HG03103 (cell line): ENCODE measurements around the gene MYO19.

Experiments used
- ATAC-seq: cut with Tn5 transposase; IDR thresholded peaks from one replicate; pipeline ENCODE4 v1.9.1; 2021; ENCODE audit warnings: low read depth; ENCODE audit not compliant: unreplicated experiment

Gene MYO19, protein sequence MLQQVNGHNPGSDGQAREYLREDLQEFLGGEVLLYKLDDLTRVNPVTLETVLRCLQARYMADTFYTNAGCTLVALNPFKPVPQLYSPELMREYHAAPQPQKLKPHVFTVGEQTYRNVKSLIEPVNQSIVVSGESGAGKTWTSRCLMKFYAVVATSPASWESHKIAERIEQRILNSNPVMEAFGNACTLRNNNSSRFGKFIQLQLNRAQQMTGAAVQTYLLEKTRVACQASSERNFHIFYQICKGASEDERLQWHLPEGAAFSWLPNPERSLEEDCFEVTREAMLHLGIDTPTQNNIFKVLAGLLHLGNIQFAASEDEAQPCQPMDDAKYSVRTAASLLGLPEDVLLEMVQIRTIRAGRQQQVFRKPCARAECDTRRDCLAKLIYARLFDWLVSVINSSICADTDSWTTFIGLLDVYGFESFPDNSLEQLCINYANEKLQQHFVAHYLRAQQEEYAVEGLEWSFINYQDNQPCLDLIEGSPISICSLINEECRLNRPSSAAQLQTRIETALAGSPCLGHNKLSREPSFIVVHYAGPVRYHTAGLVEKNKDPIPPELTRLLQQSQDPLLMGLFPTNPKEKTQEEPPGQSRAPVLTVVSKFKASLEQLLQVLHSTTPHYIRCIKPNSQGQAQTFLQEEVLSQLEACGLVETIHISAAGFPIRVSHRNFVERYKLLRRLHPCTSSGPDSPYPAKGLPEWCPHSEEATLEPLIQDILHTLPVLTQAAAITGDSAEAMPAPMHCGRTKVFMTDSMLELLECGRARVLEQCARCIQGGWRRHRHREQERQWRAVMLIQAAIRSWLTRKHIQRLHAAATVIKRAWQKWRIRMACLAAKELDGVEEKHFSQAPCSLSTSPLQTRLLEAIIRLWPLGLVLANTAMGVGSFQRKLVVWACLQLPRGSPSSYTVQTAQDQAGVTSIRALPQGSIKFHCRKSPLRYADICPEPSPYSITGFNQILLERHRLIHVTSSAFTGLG

DNA sequence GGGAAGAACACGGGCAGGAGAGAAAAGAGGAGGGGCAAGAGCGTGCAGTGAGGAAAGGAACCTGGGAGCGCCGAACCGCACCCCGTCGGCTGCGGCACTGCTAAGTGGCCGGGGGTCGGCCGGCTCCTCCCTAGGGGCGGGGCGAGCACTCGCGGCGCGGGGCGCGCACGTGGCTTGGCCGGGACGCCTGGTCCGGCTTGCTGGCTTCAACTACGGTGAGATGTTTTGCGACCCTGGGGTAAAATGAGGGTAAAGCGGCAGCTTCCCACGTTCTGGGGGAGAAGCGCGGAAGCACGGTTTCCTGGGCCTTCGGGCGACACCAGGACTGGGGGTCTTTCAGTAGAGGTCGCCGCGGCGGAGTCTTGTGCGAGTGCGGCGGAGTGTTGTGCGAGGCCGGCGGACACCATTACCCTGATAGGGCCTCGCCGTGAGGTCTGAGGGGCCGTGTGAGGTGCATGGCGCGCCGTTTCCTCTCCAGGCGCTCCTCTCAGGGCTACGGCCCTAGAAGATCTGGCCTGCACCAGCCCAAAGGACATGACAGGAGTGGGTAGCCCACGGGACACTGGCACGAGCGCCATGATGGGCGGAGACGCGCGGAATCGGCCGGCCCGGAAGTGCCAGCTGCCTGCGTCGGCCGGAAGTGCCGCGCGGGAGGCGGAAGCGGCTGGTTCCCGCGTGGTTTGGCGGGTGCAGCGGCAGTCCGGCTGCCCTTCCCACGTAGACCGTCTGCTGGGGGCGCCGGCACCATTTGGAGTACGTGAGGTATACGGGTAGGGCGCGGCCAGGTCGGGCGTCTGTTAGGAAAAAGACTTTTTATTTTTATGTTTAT is at the start of gene MYO19, which contains the start of gene PIGW:
TSS of gene MYO19 (minus strand) at position 29 of the 829 bp plus-strand sequence. CDS start 2,330 bp downstream, outside the sequence.
TSS of gene PIGW (plus strand) at position 148 of the 829 bp plus-strand sequence. CDS start 2,115 bp downstream, outside the sequence.
- peak; percentile 75 for ATAC-seq

DNA sequence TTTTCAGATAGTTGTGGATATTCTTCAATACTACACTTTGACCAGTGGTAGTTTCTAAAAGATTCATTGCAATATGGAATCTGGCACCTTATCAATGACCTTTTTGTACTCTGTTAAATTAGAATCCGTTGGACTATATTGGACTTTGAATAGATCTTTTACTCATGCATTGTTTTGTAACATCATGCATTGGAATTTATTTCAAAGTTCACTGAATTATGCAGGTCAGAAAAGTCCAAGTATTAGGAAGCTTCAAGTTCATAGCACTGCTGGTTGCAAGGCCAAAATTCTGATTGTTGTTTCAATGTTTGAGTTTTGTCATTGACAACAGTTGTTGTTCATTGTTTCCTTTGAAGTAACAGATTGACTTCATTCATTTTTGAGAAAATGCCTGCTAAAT is 49.1 kb upstream of the MYO19 start:
- ATAC-seq, result no peak

DNA sequence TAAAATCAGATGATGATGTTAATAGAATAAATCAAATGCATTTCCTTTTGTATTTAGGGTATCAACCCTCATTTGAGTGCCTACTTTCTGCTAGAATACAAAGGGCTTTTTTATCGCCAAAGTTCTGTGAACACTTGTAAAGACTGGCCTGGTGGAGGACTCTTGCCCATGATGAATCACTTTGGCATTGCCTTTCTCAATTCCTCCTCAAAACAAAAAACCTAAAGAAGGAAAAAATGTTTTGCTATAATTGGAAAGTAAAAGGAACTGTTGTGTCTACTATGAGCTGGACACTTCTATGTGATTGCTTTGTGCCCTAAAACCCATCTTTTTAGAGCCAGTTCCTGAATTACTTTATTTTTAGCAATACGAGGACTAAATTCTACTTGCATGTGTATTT is 44.0 kb upstream of the MYO19 start:
- ATAC-seq, result no peak

DNA sequence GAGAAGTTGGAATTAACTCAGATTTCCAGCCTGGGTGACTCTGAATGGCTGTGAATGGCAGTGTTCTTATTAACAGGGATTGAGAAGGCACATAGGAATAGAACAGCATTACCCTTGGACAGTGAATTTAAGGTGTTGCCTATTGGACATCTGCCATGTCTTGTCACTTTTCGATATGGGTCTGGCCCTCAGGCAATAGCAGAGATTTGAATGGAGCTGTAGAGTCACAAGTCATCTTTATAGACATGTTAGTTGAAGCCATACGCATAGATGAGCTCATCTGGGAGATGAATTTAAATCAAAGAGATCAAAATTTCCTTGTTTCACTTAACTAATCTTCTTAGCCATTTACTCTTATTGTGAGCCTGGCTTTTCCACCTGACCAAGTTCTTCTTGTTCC is 42.1 kb upstream of the MYO19 start:
- ATAC-seq, result no peak

DNA sequence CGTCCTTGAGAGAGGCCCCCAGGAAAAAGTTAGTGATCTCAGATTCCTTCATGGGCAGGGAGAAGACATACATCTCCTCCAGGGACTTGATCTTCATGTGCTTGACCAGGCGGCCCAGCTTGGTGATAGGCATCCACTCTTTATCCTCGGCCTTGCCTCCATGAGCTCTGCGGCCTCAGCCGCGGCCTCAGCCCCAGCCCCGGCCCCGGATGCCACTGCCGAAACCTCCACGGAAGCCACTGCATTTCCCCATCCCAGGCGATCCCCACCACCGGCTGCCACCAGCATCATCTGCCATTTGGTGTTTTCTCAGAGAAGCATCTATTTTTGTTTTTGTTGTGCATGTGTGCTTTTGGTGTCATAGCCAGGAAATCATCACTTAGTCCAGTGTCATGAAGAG is 40.4 kb upstream of the MYO19 start:
- no peak for ATAC-seq

DNA sequence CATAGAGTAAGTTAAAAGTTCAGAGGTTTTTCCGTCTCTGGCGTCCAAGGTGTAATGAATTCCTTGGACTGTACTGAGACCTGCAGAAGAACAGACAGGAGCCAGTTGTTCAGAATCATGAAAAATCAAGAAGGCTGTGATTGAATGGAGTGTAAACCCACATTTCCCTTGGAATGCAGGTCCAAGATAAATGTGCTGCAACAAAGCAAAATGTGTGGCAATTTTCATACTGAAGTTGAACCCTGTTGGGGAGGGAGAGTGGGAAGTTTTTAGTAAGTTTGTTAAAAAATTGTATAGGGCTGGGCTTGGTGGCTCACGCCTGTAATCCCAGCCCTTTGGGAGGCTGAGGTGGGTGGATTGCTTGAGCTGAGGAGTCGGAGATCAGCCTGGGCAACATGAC is 31.4 kb upstream of the MYO19 start:
- no peak for ATAC-seq

DNA sequence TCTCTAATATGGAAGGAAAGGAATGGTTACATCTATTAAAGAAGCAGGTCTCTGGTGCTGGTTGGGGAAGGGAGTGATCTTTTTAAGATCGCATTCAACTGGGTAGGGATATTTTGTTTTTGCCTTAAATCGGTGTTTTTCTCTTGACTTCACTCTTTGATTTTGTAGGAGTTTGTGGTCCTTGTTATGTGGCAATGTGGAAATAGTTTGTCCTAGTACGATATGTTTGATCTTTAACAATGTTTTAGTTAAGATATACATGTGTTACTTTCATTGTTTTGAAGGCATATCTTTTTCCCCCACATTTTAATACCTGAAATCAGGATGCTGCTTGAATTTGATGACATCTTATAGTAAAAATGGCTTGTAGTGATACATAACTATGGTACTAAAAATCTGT is 18.8 kb upstream of the MYO19 start:
- no peak for ATAC-seq

DNA sequence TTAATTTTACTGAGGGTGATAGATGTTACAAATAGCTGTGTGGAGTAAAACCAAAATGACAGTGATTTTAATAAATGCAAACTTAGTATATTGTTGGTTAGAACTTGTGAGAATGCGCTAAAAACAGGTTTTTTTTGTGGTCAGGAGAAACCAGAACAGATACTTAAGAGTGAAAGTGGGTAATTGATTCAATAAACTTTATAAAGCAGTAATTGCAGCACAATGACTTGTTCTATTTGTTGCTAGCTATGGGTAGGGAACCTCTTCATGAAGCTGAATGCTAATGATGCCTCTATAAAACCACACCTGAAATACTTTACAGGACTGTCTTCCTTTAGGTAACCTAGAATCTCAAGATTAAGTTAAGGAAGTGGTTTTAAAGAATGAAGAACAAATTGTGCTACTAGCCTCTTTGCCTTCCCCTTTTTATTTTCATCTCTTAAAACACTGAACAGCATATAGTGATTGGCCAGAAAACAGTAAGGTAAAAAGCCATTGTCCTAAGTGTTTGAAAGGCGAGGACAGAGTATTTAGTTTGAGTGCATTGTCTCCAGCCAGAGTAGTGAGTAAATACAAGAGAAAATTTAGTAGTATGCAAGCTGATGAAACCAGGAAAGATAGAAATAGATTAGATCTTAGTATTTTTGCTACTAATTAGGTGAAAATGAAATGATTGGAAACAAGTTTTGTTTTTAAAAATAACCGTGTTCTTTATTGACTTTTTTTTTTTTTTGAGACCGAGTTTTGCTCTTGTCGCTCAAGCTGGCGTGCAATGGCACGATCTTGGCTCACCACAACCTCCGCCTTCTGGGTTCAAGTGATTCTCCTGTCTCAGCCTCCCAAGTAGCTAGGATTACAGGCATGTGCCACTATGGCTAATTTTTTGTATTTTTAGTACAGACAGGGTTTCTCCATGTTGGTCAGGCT is 16.1 kb upstream of the MYO19 start:
- ATAC-seq, result no peak

DNA sequence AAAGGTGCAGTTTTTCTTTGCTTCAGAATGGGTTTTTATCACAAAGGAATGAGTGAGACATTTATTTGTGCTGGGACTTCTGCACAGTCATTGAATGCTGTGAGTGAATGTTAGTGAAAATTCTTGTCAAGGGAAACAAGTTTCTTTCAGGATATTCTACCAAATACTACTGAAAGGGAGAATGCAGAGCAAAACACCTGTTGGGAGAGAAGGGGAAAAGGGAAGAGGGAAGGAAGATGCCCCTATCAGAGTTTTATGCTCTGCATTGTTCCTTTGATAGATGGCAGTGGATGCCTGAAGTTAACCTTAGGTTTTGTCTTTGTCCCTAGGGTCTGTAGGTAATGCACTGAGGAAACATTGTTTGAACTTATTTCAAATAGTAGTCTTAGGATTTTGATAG is 13.1 kb upstream of the MYO19 start:
- ATAC-seq, result no peak

DNA sequence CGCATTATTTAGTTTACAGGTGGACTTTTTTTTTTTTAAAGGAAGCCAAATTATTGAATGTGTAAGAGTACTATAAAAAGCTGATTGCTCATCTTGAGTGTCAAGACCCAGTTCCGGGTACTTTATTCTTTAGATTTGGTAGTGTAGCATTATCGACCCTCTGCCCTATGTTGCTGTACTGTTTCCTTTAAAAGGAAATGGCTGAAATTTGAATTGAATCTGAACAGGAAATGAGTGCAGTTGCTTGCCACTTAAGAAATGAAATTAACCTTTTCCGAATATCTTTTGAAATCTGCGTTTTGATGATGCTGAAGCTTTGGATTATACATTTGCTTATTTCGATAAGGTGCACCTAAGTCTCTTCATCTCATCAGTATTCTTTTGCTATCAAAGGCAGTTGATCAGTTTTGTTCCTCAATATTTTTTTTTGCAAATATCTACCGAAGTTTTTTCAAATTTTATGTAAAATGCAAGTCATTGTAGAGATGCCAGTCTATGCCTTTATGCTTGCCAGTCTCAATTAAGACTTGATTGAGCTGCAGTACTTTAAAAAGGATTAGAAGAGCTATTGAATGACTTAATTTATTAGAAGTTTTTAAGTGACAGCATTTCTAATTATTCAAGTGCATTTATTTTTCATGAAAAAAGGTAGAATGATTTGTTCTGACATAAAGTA is 11.9 kb upstream of the MYO19 start:
- ATAC-seq, result no peak

DNA sequence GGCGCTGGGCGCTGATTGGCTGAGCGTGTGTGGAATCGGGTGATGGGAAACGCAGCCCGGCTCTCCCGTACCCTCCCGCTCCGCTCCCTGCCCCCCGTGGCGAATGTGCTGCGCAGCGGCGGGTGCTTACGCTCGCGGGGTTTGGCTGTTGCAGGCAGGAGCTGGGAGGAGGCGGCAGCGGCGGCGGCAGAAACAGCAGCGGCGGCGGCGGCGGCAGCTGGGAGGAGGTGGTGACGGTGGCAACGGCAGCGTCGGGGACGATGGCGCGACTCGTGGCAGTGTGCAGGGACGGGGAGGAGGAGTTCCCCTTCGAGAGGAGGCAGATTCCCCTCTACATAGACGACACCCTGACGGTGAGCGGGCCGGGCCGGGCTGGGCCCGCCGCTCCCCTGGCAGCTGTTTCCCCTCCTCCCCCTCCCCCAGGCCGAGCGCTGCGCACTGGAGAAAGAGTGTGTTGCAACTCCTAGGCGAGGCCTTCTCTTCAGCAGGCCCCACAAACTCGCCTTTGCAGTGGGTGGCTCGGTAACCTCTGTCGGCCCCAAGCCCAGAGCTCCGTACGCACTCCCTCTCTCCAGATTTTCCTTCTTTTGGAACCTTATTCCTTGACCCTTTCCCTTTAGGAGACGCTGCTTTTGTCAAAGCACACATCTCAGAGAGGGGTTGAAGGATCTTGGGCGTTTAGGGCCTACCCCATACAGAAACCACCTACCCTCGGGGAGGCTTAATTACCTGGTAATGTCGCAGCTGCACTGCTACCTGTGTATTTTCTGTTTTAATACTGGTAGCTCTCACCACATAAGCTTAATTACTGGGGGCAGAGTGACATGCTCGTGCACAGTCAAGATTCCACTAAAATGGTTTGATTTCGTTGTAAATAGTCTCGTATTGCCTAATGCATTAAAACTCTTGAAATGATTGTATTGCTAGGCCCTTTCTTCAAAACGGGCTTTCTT is 11.1 kb upstream of the MYO19 start:
- peak; percentile 56 for ATAC-seq

DNA sequence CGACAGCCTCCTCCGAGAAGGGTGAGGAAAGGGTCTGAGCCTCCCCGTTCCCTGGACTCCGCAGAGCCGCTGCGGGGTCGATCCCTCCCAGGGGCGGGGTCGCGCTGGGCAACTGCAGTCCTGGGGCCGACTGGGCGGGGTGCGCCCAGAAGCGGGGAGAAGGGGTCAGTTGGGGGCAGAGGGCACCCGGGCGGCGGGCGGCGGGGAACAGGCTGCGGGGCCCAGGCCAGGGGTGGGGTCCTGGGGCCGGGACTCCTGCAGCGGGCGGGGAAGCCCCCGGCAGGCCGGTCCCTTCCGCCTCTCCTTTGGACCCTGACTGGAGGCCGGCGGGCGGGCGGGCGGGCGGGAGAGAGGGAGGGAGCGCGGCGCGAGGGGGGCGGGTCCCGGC is 10.4 kb upstream of the MYO19 start:
- peak; percentile 37 for ATAC-seq

DNA sequence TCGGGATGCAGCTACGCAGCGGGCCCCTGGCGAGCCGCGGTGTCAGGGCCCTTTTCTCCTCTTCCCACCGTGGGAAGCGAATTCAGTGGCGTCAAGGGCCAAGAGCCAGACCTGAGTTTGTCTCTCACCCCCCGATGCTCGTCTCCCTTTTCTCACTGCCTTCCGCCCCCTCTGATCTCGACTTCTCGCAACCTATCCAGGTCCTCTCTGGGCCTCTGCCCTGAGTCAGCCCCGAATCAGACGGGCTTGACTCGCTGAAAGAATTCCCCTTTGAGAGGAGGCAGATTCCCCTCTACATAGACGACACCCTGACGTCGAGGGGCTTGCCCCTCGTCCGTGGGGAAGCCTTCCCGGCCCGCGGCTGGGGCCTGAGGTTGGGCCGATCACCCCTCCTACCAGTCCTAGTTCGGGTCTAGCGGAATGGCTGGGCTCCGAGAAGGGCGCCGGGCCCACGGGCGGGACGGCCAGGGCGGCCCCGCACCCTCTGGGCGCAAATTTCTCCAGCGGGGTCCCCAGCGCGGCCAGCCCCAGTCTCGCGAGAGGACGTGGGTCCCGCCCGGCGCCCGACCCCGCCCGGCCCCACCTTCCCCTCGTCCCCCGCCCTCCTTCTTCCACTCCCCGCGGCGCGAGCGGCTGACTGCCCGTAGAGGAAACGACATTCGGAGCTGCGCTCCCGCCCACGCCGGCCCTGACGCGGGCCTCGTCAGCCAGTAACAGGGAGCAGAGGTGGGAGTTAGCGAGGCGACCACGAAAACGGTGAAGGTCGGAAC is 9.8 kb upstream of the MYO19 start, which contains the start of gene GGNBP2:
TSS of gene GGNBP2 (plus strand) at position 613 of the 770 bp plus-strand sequence. CDS start 806 bp downstream, outside the sequence.
- peak; percentile 47 for ATAC-seq

DNA sequence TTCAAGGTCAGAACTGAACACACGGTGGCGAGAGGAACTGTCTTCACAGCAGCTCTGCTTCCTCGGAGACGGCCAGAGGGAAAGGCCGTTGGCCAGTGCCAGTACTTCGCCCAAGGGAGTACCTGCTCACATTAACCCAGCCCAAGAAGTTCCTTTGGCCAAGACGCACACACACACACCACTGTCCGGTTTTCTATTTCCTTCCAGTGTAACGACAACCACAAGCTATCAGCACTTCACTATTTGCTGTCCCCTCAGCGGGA is 9.3 kb upstream of the MYO19 start:
- ATAC-seq, result no peak

DNA sequence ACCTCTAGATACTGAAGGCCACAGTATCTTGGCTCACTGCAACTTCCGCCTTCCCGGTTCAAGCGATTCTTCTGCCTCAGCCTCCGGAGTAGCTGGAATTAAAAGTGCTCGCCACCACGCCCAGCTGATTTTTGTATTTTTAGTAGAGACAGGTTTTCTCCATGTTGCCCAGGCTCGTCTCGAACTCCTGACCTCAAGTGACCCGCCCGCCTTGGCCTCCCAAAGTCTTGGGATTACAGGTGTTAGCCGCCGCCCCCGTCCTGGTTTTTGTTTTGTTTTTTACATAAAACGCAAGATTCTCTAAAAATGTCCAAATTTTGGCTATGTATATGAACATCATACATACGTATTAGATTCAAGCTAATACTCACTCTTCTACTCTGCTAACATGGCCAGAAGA is 8.1 kb upstream of the MYO19 start:
- ATAC-seq, result no peak

DNA sequence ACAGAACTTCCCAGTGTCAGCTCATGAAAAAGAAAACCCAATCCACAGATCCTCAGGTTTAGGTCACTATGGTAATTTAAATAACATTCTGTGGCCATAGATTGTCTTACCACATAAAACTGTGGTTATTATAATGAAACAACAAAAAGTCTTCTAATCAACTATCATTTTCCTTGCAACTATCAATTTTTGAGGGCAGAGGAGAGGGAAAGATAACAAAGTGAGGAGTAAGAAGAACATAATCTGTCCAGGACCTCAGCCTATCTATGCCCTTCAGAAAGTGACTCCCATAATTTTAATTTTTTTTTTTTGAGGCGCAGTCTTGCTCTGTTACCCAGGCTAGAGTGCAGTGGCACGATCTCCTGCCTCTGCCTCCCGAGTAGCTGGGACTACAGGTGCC is 6.0 kb upstream of the MYO19 start:
- no peak for ATAC-seq

DNA sequence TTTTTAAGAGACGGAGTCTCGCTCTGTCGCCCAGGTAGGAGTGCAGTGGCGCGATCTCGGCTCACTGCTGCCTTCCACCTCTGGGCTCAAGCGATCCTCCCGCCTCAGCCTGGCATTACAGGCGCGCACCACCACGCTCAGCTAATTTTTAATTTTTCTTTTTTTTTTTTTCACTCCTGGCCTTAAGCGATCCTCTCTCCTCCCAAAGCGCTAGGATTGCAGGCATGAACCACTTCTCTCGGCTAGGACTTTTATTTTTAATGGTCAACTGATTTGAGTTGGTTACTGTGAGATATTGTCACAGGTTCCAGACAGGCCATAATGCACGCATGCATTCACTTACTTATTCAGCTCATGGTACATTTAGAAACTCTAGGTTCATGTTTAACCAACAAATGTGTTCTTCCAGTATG is 1.0 kb upstream of the MYO19 start:
- ATAC-seq, result peak; percentile 4
